ENCODE data around the gene CLEC19A.
A peak's percentile ranks its signal among the peaks of the same experiment; 100 is the strongest.
"Not testable (repeated sequence)": the region's sequence is repeated elsewhere in the genome, so short reads cannot be mapped to it uniquely, and the experiment has no call there.

The CLEC19A gene

GRCh38 chr16:19295393-19295792 is 9.9 kb downstream of the CLEC19A start:
- Mint-ChIP-seq H3K4me3 (no peak overlapping the region), H3K4me1 (peaks cover 26% of the 10 kb centered on the region), H3K9me3 (peaks cover 3% of the 10 kb centered on the region), H3K27ac (no peak overlapping the region), H3K36me3 (peaks cover 10% of the 10 kb centered on the region)
- DNase-seq (ENCODE audit: low spot score in 2 of 2) (no peak), ATAC-seq (peak; percentile 55)

- Mint-ChIP-seq H3K36me3 (peaks cover 10% of the 10 kb centered on the region), H3K27ac (no peak overlapping the region), H3K4me1 (peaks cover 17% of the 10 kb centered on the region), H3K9me3 (peaks cover 3% of the 10 kb centered on the region), H3K4me3 (no peak overlapping the region)
- ATAC-seq (no peak), DNase-seq (ENCODE audit: low spot score in 2 of 2) (no peak)
These were observed 11.9 kb downstream of the CLEC19A start for GRCh38 chr16:19297454-19297853.

GRCh38 chr16:19299565-19299964 is 14.0 kb downstream of the CLEC19A start:
- no peak for ATAC-seq

GRCh38 chr16:19301931-19302330 is 16.4 kb downstream of the CLEC19A start:
- H3K36me3 Mint-ChIP-seq: no peaks in the 10 kb centered on the region
- H3K27ac Mint-ChIP-seq: no peak overlapping the region
- ATAC-seq (no peak), DNase-seq (ENCODE audit: low spot score in 2 of 2) (no peak)
- H3K4me3 Mint-ChIP-seq: no peak overlapping the region
- H3K4me1 Mint-ChIP-seq: no peaks in the 10 kb centered on the region
- H3K9me3 Mint-ChIP-seq: no peaks in the 10 kb centered on the region

More at GRCh38 chr16:19299565-19299964, 14.0 kb downstream of the CLEC19A start:
- Mint-ChIP-seq H3K36me3 (peaks cover 7% of the 10 kb centered on the region), H3K27ac (no peak overlapping the region), H3K9me3 (no peaks in the 10 kb centered on the region), H3K4me1 (peaks cover 8% of the 10 kb centered on the region), H3K4me3 (no peak overlapping the region)
- DNase-seq (ENCODE audit: low spot score in 2 of 2): no peak

GRCh38 chr16:19304750-19305149 is 19.2 kb downstream of the CLEC19A start:
- no peaks in the 10 kb centered on the region for H3K9me3 Mint-ChIP-seq
- no peak overlapping the region for H3K27ac Mint-ChIP-seq
- H3K4me3 Mint-ChIP-seq: no peak overlapping the region
- no peaks in the 10 kb centered on the region for H3K4me1 Mint-ChIP-seq
- DNase-seq (ENCODE audit: low spot score in 2 of 2): no peak
- H3K36me3 Mint-ChIP-seq: no peaks in the 10 kb centered on the region
- ATAC-seq: no peak

GRCh38 chr16:19305443-19305842 is 19.9 kb downstream of the CLEC19A start:
- no peak for ATAC-seq
- Mint-ChIP-seq H3K27ac (no peak overlapping the region), H3K36me3 (no peaks in the 10 kb centered on the region), H3K4me1 (no peaks in the 10 kb centered on the region), H3K4me3 (no peak overlapping the region), H3K9me3 (no peaks in the 10 kb centered on the region)
- DNase-seq (ENCODE audit: low spot score in 2 of 2): no peak

GRCh38 chr16:19307587-19308241 is 22.2 kb downstream of the CLEC19A start:
- Mint-ChIP-seq H3K36me3 (no peaks in the 10 kb centered on the region), H3K27ac (no peak overlapping the region), H3K4me1 (no peaks in the 10 kb centered on the region), H3K9me3 (no peaks in the 10 kb centered on the region), H3K4me3 (no peak overlapping the region)
- ATAC-seq (no peak), DNase-seq (ENCODE audit: low spot score in 2 of 2) (no peak)

- Mint-ChIP-seq H3K4me1 (no peaks in the 10 kb centered on the region), H3K36me3 (no peaks in the 10 kb centered on the region), H3K27ac (no peak overlapping the region), H3K4me3 (no peak overlapping the region), H3K9me3 (no peaks in the 10 kb centered on the region)
- no peak for ATAC-seq
- DNase-seq (ENCODE audit: low spot score in 2 of 2): no peak
These were observed 22.9 kb downstream of the CLEC19A start for GRCh38 chr16:19308392-19308791.

GRCh38 chr16:19309178-19309577 is 23.6 kb downstream of the CLEC19A start:
- H3K4me1 Mint-ChIP-seq: no peaks in the 10 kb centered on the region
- DNase-seq (ENCODE audit: low spot score in 2 of 2): no peak
- no peaks in the 10 kb centered on the region for H3K9me3 Mint-ChIP-seq
- H3K27ac Mint-ChIP-seq: no peak overlapping the region
- no peak overlapping the region for H3K4me3 Mint-ChIP-seq
- no peak for ATAC-seq
- H3K36me3 Mint-ChIP-seq: no peaks in the 10 kb centered on the region

GRCh38 chr16:19314718-19315425 is 29.3 kb downstream of the CLEC19A start:
- no peak for ATAC-seq

GRCh38 chr16:19315889-19316433 is 30.4 kb downstream of the CLEC19A start:
- no peak overlapping the region for H3K4me3 Mint-ChIP-seq
- DNase-seq (ENCODE audit: low spot score in 2 of 2) (no peak), ATAC-seq (no peak)
- no peaks in the 10 kb centered on the region for H3K4me1 Mint-ChIP-seq
- H3K27ac Mint-ChIP-seq: no peak overlapping the region
- no peaks in the 10 kb centered on the region for H3K9me3 Mint-ChIP-seq
- no peaks in the 10 kb centered on the region for H3K36me3 Mint-ChIP-seq

More at GRCh38 chr16:19314718-19315425, 29.3 kb downstream of the CLEC19A start:
- H3K36me3 Mint-ChIP-seq: no peaks in the 10 kb centered on the region
- no peaks in the 10 kb centered on the region for H3K4me1 Mint-ChIP-seq
- no peaks in the 10 kb centered on the region for H3K9me3 Mint-ChIP-seq
- no peak overlapping the region for H3K27ac Mint-ChIP-seq
- no peak overlapping the region for H3K4me3 Mint-ChIP-seq
- no peak for DNase-seq (ENCODE audit: low spot score in 2 of 2)

GRCh38 chr16:19316846-19317245 is 31.3 kb downstream of the CLEC19A start:
- no peaks in the 10 kb centered on the region for H3K9me3 Mint-ChIP-seq
- DNase-seq (ENCODE audit: low spot score in 2 of 2) (no peak), ATAC-seq (no peak)
- no peak overlapping the region for H3K27ac Mint-ChIP-seq
- H3K36me3 Mint-ChIP-seq: no peaks in the 10 kb centered on the region
- H3K4me1 Mint-ChIP-seq: no peaks in the 10 kb centered on the region
- no peak overlapping the region for H3K4me3 Mint-ChIP-seq

GRCh38 chr16:19321186-19321585 is 35.7 kb downstream of the CLEC19A start:
- H3K27ac Mint-ChIP-seq; DNase-seq (ENCODE audit: low spot score in 2 of 2); ATAC-seq; H3K9me3 Mint-ChIP-seq; H3K36me3 Mint-ChIP-seq; H3K4me1 Mint-ChIP-seq; H3K4me3 Mint-ChIP-seq: not testable (repeated sequence)

GRCh38 chr16:19323596-19323995 is 38.1 kb downstream of the CLEC19A start:
- no peaks in the 10 kb centered on the region for H3K36me3 Mint-ChIP-seq
- peaks cover 5% of the 10 kb centered on the region for H3K9me3 Mint-ChIP-seq
- ATAC-seq: no peak
- no peak for DNase-seq (ENCODE audit: low spot score in 2 of 2)
- no peaks in the 10 kb centered on the region for H3K4me1 Mint-ChIP-seq
- H3K27ac Mint-ChIP-seq: no peak overlapping the region
- H3K4me3 Mint-ChIP-seq: no peak overlapping the region

GRCh38 chr16:19328364-19328763 is 42.8 kb downstream of the CLEC19A start:
- H3K27ac Mint-ChIP-seq: no peak overlapping the region
- ATAC-seq (no peak), DNase-seq (ENCODE audit: low spot score in 2 of 2) (no peak)
- no peaks in the 10 kb centered on the region for H3K4me1 Mint-ChIP-seq
- no peaks in the 10 kb centered on the region for H3K36me3 Mint-ChIP-seq
- no peak overlapping the region for H3K4me3 Mint-ChIP-seq
- peaks cover 5% of the 10 kb centered on the region for H3K9me3 Mint-ChIP-seq

- Mint-ChIP-seq H3K9me3 (peaks cover 5% of the 10 kb centered on the region), H3K4me1 (no peaks in the 10 kb centered on the region), H3K27ac (no peak overlapping the region), H3K4me3 (no peak overlapping the region), H3K36me3 (no peaks in the 10 kb centered on the region)
- ATAC-seq (peak; percentile 51), DNase-seq (ENCODE audit: low spot score in 2 of 2) (no peak)
These were observed 44.4 kb downstream of the CLEC19A start for GRCh38 chr16:19329932-19330331.
